Tibial nerve (tissue), 4 donors: ENCODE data around the gene CPNE1. TPM values are rescaled to one million over a fixed set of nuclear protein-coding genes. Genes with fewer than 3 reads are reported as not detected.
"Not testable (repeated sequence)": the region's sequence is repeated elsewhere in the genome, so short reads cannot be mapped to it uniquely, and the experiment has no call there.

Experiments used
- DNase-seq, 2 donors: peaks; one replicate each; pipeline ENCODE4 v3.0.0-alpha.2; 2019; ENCODE audit warnings: low spot score in 2 of 2
- H3K27ac ChIP-seq, 4 donors: fragments of 200-600 bp; sonication (generic) in 3 of 4; one replicate each; pipeline ENCODE4 v1.5.1; 2017 to 2019; ENCODE audit warnings: mild to moderate bottlenecking in 1 of 4
- H3K27me3 ChIP-seq, 2 donors: fragments of 200-600 bp; sonication (generic) in 1 of 2; one replicate each; pipeline versions ENCODE4 v1.5.1 to v1.6.0; 2017 to 2019
- H3K36me3 ChIP-seq, 3 donors: fragments of 200-600 bp; sonication (generic); one replicate each; pipeline ENCODE4 v1.5.1; 2018 to 2019
- H3K4me1 ChIP-seq, 4 donors: fragments of 200-600 bp; sonication (generic) in 3 of 4; one replicate each; pipeline ENCODE4 v1.5.1; 2017 to 2019
- H3K4me3 ChIP-seq, 4 donors: fragments of 200-600 bp; sonication (generic) in 3 of 4; one replicate each; pipeline ENCODE4 v1.5.1; 2017 to 2019; ENCODE audit warnings: mild to moderate bottlenecking in 1 of 4, moderate library complexity in 1 of 4
- H3K9me3 ChIP-seq, 4 donors: fragments of 200-600 bp; sonication (generic) in 3 of 4; one replicate each; pipeline ENCODE4 v1.5.1; 2017 to 2019
- EP300 ChIP-seq, 2 donors: sonication (generic); formaldehyde crosslinking; IDR thresholded peaks; one replicate each; pipeline ENCODE4 v1.6.1; 2017; ENCODE audit warnings: antibody characterized with exemption in 2 of 2, mild to moderate bottlenecking in 1 of 2
- POLR2A ChIP-seq, 2 donors: fragments of 450-650 bp; IDR thresholded peaks; one replicate each; pipeline ENCODE4 v1.6.1; 2017; ENCODE audit warnings: antibody characterized with exemption in 2 of 2, mild to moderate bottlenecking in 2 of 2, moderate library complexity in 2 of 2
- WGBS, 2 donors: methylation state at CpG; one replicate each; pipeline ENCODE4 v1.1.5; 2018; 5-methylcytosine and 5-hydroxymethylcytosine counted together
- total RNA-seq, 4 donors: library from RNA; depleted of rRNA; stranded (reverse); fragments of >200 nt; gene quantifications; one replicate each; pipeline ENCODE4 v1.1.0, GENCODE V29; 2016
- TF ChIP-seq, protein P1 (sequence below), 5 experiments: fragments of 200-600 bp in 3 of 5; fragments of 450-650 bp in 2 of 5; sonication (generic) in 3 of 5; IDR thresholded peaks; one replicate each; pipeline ENCODE4 v1.5.1; 2016 to 2019; ENCODE audit warnings: antibody characterized with exemption in 5 of 5, mild to moderate bottlenecking in 3 of 5, moderate library complexity in 2 of 5

CPNE1 gene
- total RNA-seq, 4 donors from 2014 or later: 116 to 151 (median 144) TPM

DNA sequence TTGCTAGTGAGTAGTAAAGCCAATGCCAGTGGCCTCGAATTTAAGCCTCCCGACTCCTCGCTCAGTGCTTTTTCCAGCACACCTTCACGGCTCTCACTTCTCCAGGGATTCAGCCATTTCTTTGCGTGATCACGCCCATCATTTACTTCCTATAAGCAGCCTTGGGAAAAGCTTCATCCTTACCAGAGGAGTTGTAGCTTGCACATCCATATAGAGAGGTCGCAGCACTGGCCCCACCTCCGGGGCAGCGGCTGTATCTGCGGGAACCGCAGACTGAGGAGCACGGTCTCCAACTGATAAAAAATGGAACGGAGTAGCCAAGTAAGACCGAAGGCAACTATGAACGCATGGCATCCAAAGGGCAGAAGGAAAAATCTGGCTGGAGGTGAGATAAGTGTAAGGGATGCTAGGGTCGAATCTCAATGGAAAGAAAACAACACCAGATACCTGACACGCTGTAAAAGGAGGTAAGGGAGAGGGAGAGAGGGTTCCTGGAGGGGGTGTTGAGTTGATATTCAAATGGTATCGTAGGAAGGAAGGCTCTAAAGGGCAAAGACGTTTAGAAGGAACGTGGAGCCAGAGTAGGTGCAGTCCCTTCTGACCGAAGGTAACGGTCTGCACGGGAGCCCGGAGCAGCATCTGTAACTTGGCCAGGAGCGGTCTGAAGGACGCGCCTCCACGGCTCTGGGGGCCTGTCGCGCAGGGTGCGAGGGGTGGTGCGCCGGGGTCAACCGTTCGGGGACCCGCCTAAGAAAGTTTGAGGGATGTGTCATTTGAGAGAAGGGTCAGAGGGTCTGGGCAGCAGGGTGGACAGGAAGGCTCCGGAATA lies 33.8 kb upstream of the CPNE1 start:
- WGBS, 2 donors: 6 to 8% methylated on average over 37 of the region's 37 CpGs
- Histone ChIP-seq H3K36me3 (peaks cover 0 to 54% (median 0%) of the 10 kb centered on the region in 3 donors), H3K27ac (peak overlapping the region; percentile 68 to 96 (median 91)), H3K4me1 (peaks cover 0 to 42% (median 17%) of the 10 kb centered on the region in 4 donors), H3K9me3 (no peaks in the 10 kb centered on the region), H3K27me3 (no peaks in the 10 kb centered on the region), H3K4me3 (peak overlapping the region; percentile 61 to 91 (median 86))
- TF ChIP-seq EP300 (IDR thresholded peaks at IDR 0.05): no peak
- TF ChIP-seq, protein P1, sequence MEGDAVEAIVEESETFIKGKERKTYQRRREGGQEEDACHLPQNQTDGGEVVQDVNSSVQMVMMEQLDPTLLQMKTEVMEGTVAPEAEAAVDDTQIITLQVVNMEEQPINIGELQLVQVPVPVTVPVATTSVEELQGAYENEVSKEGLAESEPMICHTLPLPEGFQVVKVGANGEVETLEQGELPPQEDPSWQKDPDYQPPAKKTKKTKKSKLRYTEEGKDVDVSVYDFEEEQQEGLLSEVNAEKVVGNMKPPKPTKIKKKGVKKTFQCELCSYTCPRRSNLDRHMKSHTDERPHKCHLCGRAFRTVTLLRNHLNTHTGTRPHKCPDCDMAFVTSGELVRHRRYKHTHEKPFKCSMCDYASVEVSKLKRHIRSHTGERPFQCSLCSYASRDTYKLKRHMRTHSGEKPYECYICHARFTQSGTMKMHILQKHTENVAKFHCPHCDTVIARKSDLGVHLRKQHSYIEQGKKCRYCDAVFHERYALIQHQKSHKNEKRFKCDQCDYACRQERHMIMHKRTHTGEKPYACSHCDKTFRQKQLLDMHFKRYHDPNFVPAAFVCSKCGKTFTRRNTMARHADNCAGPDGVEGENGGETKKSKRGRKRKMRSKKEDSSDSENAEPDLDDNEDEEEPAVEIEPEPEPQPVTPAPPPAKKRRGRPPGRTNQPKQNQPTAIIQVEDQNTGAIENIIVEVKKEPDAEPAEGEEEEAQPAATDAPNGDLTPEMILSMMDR (IDR thresholded peaks at IDR 0.05): no peak
- DNase-seq: no peak

DNA sequence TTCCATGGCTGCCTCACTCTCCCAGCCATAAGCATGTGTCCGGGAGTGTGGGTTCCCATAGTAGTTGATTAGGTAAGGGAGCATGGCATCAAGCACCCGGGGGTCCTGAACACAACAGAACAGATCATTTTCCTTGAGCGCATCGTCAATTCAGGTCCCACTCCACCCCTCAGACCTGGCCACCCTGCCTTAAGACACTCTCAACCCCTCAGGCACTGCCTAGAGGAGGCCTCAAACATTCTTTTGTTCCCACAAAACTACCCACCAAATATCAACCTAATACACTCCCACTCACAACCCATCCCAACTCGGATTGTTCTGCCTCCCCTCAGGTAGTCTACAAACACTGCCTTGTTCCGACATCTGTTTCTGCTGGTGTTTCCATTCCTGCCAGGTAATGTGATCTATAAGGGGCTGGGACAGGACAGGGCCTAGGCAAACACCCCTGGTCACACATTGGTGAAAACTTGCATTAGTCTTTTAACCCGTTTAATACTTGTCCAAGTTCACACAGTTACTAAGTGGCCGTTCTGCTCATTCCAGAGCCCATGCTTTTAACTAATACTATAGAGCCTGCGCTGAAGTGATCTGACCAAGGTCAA lies 33.1 kb upstream of the CPNE1 start:
- peak overlapping the region in 1 of 4 donors; percentile 96 for H3K27ac ChIP-seq
- H3K27me3 ChIP-seq: no peaks in the 10 kb centered on the region
- H3K4me1 ChIP-seq: peaks cover 0 to 42% (median 17%) of the 10 kb centered on the region in 4 donors
- TF ChIP-seq, protein P1 (IDR thresholded peaks at IDR 0.05): no peak
- no peak for TF ChIP-seq POLR2A (IDR thresholded peaks at IDR 0.05)
- TF ChIP-seq EP300 (IDR thresholded peaks at IDR 0.05): no peak
- 67 to 69% methylated on average over 9 of the region's 9 CpGs for WGBS, 2 donors
- peak overlapping the region in 3 of 4 donors; percentile 83 to 91 (median 90) for H3K4me3 ChIP-seq
- H3K36me3 ChIP-seq: peaks cover 0 to 54% (median 0%) of the 10 kb centered on the region in 3 donors
- no peak for DNase-seq
- H3K9me3 ChIP-seq: no peaks in the 10 kb centered on the region

DNA sequence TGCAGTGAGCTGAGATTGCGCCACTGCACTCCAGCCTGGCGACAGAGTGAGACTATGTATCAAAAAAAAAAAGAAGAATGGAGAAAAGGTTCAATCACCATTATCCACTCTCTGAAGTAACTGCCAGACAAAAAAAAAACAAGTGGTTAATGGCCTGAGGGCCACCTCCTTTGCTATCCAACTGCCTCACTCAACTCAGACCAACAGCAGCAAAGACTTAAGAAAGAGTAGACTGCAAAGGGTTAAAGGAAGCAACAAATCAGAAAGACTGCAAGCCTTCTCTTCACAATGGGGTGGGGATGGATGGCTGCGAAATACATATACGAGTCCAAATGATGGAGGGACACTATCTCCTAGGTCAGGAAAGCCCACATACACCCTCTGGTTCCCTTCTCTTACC lies 31.3 kb upstream of the CPNE1 start:
- 69 to 79% methylated on average over 4 of the region's 4 CpGs for WGBS, 2 donors
- Histone ChIP-seq H3K4me3 (no peak overlapping the region), H3K27ac (no peak overlapping the region), H3K4me1 (peaks cover 0 to 29% (median 17%) of the 10 kb centered on the region in 4 donors), H3K9me3 (no peaks in the 10 kb centered on the region), H3K27me3 (no peaks in the 10 kb centered on the region), H3K36me3 (peaks cover 0 to 55% (median 4%) of the 10 kb centered on the region in 3 donors)
- no peak for DNase-seq
- TF ChIP-seq POLR2A (IDR thresholded peaks at IDR 0.05) (no peak), EP300 (IDR thresholded peaks at IDR 0.05) (no peak)
- TF ChIP-seq, protein P1 (IDR thresholded peaks at IDR 0.05): no peak

DNA sequence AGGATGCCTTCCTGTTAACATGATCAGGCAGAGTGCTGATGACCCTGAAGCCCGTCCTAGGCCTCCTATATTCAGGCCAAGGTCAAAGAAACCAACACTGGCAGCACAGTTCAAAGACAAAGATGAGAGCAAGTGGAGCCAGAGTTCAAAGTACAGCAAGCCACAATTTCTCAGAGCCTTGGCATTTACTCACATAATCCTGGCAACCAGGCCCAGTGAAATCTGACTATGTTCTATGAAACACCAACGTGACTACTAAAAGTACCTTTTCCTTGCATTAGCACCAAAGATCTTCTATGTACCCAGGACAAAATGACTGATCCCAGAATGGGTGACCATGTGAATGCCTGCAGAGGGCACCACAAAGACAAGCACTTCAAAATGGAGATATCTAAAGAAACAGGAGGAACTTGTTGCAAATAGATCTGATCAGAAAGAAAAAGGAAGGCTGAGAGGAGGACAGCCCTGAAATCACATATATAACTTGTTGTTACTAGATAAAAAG lies 30.6 kb upstream of the CPNE1 start:
- WGBS, 2 donors: 72 to 78% methylated on average over 2 of the region's 2 CpGs
- Histone ChIP-seq H3K4me3 (no peak overlapping the region), H3K27ac (no peak overlapping the region), H3K4me1 (peaks cover 0 to 23% (median 14%) of the 10 kb centered on the region in 4 donors), H3K27me3 (no peaks in the 10 kb centered on the region), H3K9me3 (no peaks in the 10 kb centered on the region), H3K36me3 (peaks cover 0 to 62% (median 4%) of the 10 kb centered on the region in 3 donors)
- TF ChIP-seq, protein P1 (IDR thresholded peaks at IDR 0.05): no peak
- no peak for TF ChIP-seq POLR2A (IDR thresholded peaks at IDR 0.05)
- no peak for TF ChIP-seq EP300 (IDR thresholded peaks at IDR 0.05)
- no peak for DNase-seq

DNA sequence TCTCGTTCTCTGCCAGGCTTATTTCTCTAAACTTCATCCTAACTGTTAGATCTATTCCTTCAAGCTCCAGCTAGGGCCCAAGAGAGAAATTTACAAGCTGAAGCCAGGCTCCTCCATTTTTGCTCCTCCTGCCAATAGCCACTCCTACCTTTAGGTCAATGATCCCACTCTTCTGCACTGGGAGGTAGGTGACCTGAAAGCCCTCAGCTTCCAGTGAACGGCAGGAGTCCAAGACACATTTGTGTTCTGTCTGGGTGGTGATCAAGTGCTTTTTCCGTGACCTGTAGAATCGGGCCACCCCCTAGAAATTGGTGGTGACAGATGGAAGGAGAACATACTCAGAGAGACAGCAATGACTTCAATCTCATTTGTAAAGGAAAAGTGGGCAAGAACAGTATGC lies 25.6 kb upstream of the CPNE1 start:
- DNase-seq: no peak
- Histone ChIP-seq H3K4me3 (no peak overlapping the region), H3K9me3 (no peaks in the 10 kb centered on the region), H3K27me3 (no peaks in the 10 kb centered on the region), H3K36me3 (peaks cover 0 to 96% (median 4%) of the 10 kb centered on the region in 3 donors), H3K27ac (no peak overlapping the region), H3K4me1 (no peaks in the 10 kb centered on the region)
- WGBS, 2 donors: 81 to 83% methylated on average over 4 of the region's 4 CpGs
- no peak for TF ChIP-seq EP300 (IDR thresholded peaks at IDR 0.05)
- TF ChIP-seq, protein P1 (IDR thresholded peaks at IDR 0.05): no peak
- TF ChIP-seq POLR2A (IDR thresholded peaks at IDR 0.05): no peak

DNA sequence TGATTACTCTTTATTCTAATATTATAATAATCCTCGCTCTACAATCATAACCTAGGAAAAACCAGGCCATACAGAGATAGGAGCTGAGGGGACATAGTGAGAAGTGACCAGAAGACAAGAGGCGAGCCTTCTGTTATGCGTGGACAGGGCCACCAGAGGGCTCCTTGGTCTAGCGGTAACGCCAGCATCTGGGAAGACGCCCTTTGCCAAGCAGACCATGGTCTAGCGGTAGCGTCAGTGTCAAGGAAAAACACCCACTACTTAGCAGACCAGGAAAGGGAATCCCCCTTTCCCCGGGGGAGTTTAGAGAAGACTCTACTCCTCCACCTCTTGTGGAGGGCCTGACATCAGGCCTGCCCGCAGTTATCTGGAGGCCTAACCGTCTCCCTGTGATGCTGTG lies 22.2 kb upstream of the CPNE1 start:
- WGBS, 2 donors: 89 to 92% methylated on average over 11 of the region's 11 CpGs
- DNase-seq: not testable (repeated sequence)

DNA sequence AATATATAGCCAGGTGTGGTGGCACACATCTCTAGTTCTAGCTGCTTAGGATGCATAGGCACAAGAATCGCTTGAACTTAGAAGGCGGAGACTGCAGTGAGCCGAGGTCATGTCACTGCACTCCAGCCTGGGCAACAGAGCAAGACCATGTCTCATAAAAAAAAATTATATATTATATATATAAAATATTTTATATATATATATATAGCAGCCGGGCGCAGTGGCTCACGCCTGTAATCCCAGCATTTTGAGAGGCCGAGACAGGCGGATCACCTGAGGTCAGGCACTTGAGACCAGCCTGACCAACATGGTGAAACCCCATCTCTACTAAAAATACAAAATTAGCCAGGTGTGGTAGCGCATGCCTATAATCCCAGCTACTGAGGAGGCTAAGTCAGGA lies 20.7 kb upstream of the CPNE1 start:
- DNase-seq, H3K4me1 ChIP-seq: not testable (repeated sequence)
- 91 to 92% methylated on average over 9 of the region's 9 CpGs for WGBS, 2 donors

More for the DNA sequence above, 22.2 kb upstream of the CPNE1 start:
- not testable (repeated sequence) for H3K9me3 ChIP-seq, H3K4me3 ChIP-seq, H3K27ac ChIP-seq, H3K27me3 ChIP-seq, H3K4me1 ChIP-seq
- H3K36me3 ChIP-seq: peaks cover 0 to 94% (median 2%) of the 10 kb centered on the region in 3 donors

More for the DNA sequence above, 20.7 kb upstream of the CPNE1 start:
- H3K36me3 ChIP-seq: peaks cover 0 to 93% (median 0%) of the 10 kb centered on the region in 3 donors
- not testable (repeated sequence) for H3K9me3 ChIP-seq, H3K27ac ChIP-seq, H3K27me3 ChIP-seq, H3K4me3 ChIP-seq
